Measurements from ENCODE around the gene ALKAL2.
A peak's percentile ranks its signal among the peaks of the same experiment; 100 is the strongest.

ALKAL2 gene

GRCh38 chr2:289362-290089 lies 1.6 kb upstream of the ALKAL2 start:
- TF ChIP-seq CTCF (conservative IDR thresholded peaks at IDR 0.05; ENCODE audit: low read length): no peak
- DNase-seq (ENCODE audit: low read depth): peak; percentile 2
- H3K4me3 ChIP-seq (ENCODE audit: low read length): peak overlapping the region; percentile 61

GRCh38 chr2:288758-289361 lies 969 bp upstream of the ALKAL2 start:
- no peak for TF ChIP-seq CTCF (conservative IDR thresholded peaks at IDR 0.05; ENCODE audit: low read length)
- no peak for DNase-seq (ENCODE audit: low read depth)
- H3K4me3 ChIP-seq (ENCODE audit: low read length): no peak overlapping the region; the same call in 1 of the 2 replicates

GRCh38 chr2:287471-287885 lies 413 bp downstream of the ALKAL2 start:
- no peak overlapping the region for H3K4me3 ChIP-seq (ENCODE audit: low read length)
- no peak for TF ChIP-seq CTCF (conservative IDR thresholded peaks at IDR 0.05; ENCODE audit: low read length)
- DNase-seq (ENCODE audit: low read depth): peak; percentile 25

- DNase-seq (ENCODE audit: low read depth): no peak
- TF ChIP-seq CTCF (conservative IDR thresholded peaks at IDR 0.05; ENCODE audit: low read length): no peak
- no peak overlapping the region for H3K4me3 ChIP-seq (ENCODE audit: low read length)
These were observed 1.0 kb downstream of the ALKAL2 start for GRCh38 chr2:286774-287392.

GRCh38 chr2:286035-286434 lies 1.9 kb downstream of the ALKAL2 start:
- TF ChIP-seq CTCF (conservative IDR thresholded peaks at IDR 0.05; ENCODE audit: low read length): no peak
- no peak for DNase-seq (ENCODE audit: low read depth)
- no peak overlapping the region for H3K4me3 ChIP-seq (ENCODE audit: low read length)

GRCh38 chr2:285531-285930 lies 2.4 kb downstream of the ALKAL2 start:
- no peak overlapping the region for H3K4me3 ChIP-seq (ENCODE audit: low read length)
- no peak for TF ChIP-seq CTCF (conservative IDR thresholded peaks at IDR 0.05; ENCODE audit: low read length)
- DNase-seq (ENCODE audit: low read depth): peak; percentile 84
